ENCODE measurements around the gene IMPA2.
"Not testable (repeated sequence)": the region's sequence is repeated elsewhere in the genome, so short reads cannot be mapped to it uniquely, and the experiment has no call there.

IMPA2 gene

DNA sequence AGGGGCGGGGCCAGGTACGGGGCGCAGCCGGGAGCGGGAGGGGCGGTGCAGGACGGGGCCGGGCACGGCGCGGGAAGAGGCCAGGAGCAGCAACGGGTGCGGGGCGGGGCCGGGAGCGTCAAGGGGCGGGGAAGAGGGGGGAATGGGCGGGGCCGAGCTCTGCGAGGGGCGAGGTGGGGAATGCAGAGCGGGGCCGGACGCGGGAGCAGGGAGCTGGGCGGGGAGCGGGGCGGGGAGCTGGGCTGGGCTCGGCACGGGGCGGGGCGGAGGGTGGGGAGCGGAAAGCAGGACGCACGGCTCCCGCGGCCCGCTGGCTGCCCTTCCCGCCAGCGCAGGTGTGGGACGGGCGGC is at the start of gene IMPA2:
Gene IMPA2 (plus strand): TSS at position 316 of the 351 bp plus-strand sequence. CDS start 163 bp downstream, outside the sequence.
- DNase-seq (ENCODE audit: low read depth in 3 of 3), result no peak

DNA sequence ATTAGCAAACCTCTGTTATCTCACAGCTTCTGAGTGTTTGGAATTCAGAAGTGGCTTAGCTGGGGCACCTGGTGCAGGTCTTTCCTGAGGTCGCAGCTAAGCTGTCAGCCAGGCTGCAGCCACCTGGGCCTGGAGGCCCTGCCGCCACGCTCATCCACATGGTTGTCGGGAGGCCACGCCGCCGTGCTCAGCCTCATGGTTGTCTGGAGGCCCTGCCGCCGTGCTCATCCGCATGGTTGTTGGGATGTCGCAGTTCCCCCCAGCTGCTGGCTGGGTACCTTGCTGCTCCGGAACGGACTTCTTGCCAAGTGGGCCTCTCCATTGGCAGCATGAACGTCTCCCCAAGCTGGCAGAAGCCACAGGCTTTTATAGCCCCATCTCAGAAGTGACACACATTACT is 48.9 kb upstream of the IMPA2 start:
- DNase-seq (ENCODE audit: low read depth in 3 of 3), result no peak

DNA sequence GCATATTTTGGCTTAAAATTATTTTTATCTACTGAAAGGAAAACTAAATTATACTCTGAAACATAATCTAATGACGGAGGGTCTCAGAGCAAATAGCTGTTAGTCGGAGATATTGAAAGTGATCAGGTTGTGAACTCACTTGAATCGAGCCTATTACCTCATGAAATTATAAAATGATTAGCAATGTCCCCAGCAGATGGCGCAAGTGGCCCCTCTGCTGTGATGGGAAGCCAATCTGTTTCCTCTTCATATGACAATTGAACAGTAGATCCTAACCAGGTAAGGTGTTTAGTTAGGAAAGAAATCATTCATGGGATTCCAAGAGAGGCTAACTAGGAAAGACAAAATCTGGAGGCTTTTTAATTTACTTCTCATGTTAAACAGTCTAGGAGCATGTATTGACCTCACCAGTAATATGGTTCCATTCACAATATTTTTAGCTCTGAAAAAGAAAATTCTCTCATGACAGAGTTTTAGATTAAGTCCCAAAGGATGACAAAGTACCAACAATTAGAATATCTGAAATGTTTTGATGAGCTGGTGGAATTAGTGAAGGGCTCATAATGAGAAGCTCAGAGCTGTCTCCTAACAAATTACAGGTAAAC is 43.3 kb upstream of the IMPA2 start:
- peak; percentile 51 to 68 (median 67) for DNase-seq (ENCODE audit: low read depth in 3 of 3)

DNA sequence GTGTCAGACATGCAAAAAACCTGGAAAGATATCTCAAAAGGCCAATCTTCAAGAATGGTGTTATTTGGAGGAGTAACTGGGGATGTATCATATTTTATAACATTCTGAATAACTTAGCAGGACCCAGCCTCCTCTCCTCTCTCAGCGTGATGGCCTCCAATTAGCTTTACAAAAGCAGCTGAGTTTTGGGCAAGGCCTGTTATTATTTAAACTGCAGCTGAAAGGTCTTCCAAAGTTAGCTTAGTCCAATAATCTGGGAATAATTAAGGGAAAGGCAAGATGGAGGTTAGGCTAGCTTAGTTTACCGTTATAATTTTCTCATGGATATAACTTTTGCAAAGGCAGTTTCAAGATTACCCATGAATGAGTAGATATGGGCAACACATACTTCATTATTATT is 40.4 kb upstream of the IMPA2 start:
- no peak for DNase-seq (ENCODE audit: low read depth in 3 of 3)

DNA sequence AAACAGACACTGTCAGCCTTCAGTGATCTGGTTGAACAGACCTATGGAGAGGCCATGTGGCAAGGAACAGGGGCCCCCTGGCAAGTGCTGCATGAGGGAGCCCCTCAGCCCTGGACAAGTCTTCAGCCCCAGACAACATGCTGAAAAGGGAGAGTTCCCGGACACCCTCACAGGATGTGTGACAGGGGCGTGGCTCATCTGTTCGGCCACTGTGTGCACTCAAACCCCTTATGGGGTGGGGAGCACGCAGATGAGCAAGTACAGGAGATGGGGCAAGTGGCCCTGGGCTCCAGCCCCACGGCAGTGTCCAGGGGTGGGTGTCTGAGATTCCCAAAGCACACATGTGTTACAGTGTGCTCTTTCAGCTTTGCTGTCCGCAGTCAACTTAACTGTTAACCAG is 37.8 kb upstream of the IMPA2 start:
- DNase-seq (ENCODE audit: low read depth in 3 of 3), result no peak

DNA sequence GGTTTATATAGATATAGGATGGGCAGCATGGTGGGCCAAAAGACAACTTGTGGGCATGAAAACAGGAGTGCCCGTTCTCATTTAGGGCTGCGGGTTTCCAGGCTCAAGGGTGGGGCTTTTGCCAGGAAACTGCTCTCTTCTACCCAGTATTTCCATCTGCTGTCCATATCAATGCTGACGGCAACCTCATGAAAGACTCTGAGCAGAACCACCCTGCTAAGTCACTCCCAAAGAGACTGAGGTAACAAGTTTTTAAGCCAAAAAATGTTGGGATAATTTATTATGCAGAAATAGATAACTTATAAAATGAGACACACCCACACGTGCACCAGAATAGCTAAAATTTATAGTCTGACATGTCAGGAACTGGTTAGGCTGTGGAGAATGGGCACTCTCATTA is 37.1 kb upstream of the IMPA2 start:
- no peak for DNase-seq (ENCODE audit: low read depth in 3 of 3)

DNA sequence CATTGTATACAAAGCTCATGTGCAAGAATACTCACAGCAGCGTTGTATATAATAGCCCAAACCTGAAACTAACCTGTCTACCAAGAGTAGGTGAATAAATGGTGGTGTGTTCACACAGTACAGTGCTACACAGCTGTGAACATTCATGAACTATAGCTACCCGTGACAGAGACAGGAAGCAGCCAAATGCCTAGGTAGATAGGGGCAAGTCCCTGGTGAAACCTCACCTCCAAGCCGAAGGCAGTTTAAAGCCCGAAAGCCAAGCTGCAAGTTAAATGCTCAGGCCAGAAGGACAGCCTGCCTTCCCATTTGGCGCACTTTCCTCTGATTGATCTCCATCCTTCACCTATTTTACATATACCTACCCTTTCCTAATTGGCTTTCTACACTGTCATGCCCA is 36.5 kb upstream of the IMPA2 start:
- DNase-seq (ENCODE audit: low read depth in 3 of 3), result no peak

DNA sequence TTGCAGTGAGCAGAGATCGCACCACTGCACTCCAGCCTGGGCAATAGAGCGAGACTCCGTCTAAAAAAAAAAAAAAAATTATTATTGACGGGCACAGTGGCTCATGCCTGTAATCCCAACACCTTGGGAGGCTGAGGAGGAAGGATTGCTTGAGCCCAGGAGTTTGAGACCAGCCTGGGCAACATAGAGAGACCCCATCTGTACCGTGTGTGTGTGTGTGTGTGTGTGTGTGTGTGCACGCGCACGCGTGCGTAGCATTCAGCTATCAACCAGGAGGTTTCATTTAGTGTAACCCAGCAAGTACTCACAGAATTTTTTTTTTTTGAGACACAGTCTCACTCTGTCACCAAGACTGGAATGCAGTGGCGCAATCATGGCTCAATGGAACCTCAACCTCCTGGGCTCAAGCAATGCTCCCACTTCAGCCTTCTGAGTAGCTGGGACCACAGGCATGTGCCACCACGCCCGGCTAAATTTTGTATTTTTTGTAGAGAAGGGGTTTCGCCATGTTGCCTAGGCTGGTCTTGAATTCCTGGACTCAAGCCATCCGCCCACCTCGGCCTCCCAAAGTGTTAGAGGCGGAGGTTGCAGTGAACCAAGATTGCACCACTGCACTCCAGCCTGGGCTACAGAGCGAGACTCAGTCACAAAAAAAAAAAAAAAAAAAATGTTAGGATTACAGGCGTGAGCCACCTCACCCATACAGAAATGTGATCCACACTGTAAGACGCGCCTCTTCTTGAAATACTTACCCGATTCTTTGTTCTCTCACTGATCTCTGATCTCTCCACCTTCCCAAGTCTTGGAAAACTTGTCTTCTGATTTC is 35.3 kb upstream of the IMPA2 start:
- DNase-seq (ENCODE audit: low read depth in 3 of 3), result not testable (repeated sequence)

DNA sequence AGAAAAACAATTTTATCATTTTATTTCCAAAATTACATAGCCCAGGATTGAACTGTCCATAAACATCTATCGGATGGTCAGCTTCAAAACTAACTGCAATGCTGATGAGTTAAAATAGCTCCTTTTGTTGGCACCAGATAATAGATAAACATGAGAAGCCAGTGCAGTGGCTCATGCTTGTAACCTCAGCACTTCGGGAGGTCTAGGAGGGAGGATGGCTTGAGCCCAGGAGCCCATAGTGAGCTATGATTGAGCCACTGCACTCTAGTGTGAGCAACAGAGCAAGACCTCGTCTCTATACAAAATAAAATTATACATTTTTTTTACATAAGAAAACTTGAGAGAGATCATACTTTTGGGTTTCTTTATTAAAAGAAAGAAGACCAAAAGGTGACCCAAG is 34.6 kb upstream of the IMPA2 start:
- no peak for DNase-seq (ENCODE audit: low read depth in 3 of 3)

DNA sequence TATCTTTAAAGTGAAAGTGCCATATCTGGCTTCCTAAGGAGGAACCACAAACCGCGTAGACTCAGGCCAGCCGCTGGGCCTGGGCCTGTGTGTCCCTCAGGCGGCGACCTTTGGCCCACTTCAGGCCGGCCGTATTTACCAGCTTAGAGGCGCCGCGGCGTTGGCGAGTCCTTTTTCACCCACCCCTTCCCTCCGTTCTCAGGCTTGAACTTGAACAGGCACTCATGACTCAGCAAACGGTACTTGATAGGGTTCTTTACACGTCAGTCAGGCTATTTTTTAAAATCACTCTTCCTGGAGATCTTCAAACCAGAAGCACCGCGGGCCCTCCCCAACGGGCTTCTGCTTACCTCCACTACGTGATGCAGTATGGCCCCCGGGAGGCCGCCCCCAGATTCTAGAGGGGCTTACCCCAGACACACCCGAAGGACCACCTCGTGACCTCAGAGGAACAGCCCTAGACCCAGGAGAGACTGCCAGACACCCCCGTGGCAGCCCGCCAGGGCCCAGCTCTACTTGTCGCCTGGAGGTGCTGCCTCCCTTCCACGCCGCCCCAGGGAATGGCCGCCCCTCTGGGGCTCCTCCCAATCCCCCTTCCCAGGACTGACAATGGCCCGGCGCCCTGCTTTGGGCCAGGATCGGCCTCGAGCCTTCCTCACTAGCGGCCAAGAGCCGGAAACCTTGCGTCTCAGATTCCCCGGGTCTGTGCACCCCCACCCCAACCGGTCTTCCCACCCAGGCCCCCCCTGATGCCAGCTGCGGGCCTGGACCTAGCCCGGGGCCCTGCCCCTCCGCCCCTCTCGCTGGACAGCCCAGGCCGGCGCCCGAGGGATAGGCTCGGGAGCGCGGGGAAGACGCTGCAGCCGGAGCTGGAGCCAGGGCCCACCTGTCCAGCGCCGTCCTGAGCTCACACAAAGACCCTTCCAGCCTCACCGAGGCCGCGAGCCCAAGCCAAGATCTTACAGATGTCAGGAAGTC is 33.8 kb upstream of the IMPA2 start:
- peak; percentile 31 to 61 (median 42) for DNase-seq (ENCODE audit: low read depth in 3 of 3)

DNA sequence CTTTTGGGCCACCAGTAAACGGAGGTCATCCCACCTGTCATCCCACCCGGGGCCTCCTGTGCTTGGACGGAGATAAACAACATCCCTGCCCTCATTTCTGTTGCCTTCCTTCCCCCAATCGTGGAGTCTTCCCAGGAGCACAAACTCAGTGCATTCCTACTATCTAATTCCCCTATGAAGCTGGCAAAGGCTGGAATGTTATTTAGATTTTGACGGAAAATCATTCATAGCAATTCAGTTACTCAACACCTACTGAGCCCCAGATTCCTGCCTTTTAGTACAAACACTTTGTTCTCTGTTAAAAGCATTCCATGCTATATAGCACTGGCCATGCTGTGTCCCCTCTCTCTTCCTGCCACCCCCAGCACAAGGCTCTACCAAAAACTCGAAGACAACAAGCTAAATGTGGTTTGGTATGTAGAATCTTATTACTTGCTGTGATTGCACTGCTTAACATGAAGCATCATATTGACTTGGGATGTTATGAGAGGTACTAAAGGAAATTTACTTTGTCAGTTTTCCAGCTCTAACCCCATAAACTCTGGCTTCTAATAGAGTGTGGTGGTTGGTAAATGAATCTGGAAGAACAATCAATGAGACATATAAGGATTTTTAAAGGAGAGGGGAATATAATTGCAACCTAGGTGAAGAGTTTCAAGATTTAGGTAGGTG is 32.3 kb upstream of the IMPA2 start:
- no peak for DNase-seq (ENCODE audit: low read depth in 3 of 3)

DNA sequence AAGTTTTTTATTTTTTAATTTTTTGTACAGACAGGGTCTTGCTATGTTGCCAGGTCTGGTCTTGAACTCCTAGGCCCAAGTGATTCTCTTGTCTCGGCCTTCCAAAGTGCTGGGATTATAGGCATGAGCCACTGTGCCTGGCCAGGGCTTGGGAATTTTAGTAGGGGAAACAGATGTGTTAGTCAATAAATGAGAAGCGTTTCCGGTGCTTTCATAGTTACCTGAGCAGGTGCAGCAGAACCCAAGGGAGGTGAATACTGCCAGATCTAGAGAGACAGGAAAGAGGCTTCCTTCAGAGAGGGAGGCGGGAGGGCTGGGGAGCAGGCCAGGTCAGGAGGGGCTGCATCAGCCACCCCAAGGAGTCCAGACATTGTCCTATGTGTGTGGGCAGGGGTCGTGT is 30.5 kb upstream of the IMPA2 start:
- no peak for DNase-seq (ENCODE audit: low read depth in 3 of 3)

DNA sequence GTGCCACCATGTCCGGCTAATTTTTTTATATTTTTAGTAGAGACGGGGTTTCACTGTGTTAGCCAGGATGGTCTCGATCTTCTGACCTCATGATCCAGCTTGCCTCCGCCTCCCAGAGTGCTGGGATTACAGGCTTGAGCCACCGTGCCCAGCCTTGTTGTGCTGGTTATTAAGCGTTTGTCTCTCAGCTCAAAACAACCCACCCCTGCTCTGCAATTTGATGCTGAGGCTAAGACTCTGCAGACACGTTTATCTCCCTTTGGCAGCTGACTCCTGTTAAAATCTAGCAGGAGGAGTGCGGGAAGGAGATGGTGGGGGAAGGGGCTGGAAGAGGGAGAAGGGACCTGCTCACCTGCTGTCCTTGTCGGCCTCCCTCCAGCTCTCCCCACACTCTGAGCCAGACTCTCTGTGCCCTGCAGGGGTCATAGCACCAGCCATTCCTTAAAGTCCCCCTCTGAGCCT is 29.9 kb upstream of the IMPA2 start:
- DNase-seq (ENCODE audit: low read depth in 3 of 3), result no peak

DNA sequence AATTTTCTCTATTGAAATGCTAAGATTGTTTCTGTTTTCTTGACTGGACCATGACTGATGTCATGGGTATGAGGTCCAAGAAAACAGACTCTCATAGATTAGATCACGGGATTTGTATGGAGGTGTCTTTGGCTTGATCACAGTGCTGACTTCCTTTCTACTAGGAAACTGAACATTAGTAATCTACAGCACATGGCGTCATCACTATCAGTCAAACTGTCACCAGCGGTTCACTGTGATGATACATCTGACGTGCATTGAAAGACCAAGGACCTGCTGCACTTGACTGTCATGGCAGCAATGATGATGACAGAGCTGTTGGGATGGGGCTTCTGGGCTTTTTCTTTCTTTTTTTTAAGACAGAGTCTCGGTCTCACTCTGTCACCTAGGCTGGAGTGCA is 28.2 kb upstream of the IMPA2 start:
- no peak for DNase-seq (ENCODE audit: low read depth in 3 of 3)

DNA sequence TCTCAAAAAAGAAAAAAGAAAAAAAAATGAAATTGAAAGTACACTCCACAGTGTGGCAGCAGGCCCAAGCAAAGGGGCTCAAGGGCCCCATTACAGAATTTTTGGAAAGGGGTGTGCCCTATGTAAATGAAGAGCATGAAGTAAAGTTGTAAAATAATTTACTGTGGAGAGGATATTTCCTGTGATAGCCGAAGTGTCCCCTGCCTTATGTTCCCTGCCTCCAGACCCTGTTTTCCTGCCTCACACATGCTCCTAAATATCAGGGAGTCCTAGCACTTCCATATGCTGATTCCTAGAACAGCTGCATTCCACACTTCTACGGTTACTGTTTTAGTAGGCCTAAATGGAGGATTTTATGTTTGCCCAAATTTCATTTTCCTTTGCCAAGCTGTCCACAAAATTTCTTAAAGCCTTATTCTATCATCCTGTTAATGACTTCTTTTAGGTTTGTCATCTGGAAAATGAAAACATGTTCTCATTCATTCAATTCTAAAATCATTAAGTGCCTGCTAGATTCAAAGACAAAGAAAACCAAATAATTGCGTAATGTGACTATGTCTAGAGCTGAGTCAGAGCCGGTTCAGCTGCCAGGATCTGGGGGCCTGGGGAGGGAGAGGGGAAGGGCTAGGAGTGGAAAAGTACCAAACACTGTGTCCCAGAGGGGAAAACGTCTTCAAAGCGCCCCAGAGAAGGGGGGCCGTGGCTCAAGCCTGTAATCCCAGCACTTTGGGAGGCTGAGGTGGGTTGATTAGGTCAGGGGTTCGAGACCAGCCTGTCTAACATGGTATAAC is 25.9 kb upstream of the IMPA2 start:
- DNase-seq (ENCODE audit: low read depth in 3 of 3), result no peak

DNA sequence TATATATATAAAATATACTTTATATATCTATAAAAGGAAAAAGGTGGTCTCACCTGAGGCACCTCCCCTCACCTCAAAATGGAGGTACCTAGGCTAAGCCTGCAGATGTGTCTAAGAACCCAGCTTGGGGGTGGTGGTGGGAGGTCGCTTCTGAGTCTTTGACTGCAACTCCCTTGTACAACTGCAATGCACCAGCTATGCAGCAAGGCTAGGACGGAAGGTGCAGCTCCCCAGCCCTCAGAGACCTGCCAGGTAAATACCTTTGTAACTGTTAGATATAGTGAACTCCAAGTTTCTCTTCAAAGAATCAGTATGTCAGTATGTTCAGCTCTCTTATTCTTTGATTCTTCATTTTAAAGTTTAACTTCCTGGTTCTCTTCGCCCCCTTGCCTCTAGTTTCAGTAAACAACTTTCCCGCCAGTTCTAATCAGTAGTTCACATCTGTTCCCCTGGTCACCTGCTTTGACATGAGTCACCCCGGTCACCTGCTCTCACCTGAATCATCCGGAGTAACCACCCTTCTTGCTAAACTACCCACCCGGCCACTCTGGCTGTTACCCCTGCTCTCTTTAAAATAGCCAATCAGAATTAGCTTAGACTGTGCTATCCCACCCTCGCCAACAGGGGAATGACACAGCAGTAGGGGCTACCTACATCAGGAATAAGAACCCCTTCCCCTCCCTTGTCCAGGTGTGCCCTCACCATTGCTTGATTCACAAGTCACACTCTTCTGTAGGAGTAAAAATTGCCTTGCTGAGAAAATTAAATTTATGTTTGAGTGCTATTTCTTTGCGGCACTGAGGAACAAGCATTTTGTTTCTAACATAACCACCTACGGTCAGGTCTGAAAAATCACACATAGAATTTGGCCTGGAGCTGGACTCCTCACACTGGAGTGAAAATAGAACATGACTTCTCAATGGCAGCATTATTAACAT is 24.7 kb upstream of the IMPA2 start:
- DNase-seq (ENCODE audit: low read depth in 3 of 3), result no peak

DNA sequence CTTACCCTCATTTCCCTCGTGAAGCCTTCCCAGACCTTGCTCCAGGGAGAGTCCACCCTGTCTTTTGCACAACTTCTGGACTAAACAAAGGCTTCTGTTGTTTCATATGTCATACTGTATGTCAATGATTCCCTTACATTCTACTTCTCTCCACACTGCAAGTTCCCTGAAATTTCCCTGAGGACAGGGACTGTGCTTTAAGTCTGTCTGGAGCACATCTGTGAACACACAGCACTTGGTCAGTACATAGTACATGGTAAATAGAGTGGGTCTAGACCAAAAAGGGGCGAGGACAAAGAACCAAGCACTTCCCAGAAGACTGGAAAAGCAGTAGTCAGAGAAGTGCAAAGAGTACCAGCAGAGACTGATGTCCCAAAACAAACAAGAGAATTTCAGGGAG is 23.7 kb upstream of the IMPA2 start:
- no peak for DNase-seq (ENCODE audit: low read depth in 3 of 3)

DNA sequence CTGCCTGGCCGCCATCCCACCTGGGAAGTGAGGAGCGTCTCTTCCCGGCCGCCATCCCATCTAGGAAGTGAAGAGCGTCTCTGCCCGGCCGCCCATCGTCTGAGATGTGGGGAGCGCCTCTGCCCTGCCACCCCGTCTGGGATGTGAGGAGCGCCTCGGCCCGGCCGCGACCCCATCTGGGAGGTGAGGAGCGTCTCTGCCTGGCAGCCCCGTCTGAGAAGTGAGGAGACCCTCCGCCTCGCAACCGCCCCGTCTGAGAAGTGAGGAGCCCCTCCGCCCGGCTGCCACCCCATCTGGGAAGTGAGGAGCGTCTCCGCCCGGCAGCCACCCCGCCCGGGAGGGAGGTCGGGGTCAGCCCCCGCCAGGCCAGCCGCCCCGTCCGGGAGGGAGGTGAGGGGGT is 21.7 kb upstream of the IMPA2 start:
- not testable (repeated sequence) for DNase-seq (ENCODE audit: low read depth in 3 of 3)

DNA sequence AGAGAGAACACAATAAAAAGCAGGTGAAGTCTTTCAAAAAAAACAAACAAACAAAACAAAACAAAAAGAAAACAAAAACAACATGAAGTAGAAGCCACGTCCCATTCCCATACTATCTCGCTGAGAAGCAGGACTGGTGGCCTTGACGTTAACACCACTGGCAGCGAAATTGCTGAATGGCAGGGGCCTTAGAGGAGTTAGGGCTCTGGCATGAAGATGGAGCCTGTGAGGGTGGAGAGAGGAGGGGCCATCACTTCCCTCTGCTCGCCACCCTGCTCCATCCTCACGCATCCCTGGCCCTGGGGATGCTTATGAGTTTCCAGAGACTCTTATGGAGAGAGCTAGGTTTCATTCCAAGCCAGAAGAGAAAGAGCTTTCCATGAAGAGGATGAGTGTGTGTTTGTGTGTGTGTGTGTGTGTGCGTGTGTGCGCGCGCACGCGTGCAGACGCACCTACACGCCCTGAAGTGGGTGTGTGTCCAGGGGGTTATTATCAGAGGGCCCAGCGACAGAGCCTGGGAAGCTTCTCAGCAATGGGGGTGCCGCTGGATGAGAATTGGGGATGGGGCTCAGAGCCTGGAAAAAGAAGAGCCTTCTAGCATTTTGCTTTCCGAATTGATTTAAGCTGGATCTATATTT is 20.4 kb upstream of the IMPA2 start:
- no peak for DNase-seq (ENCODE audit: low read depth in 3 of 3)

Measured in stimulated activated CD4-positive, alpha-beta T cell treated with anti-CD3 and anti-CD28 coated beads, TNF-alpha, amount 100 ng/mL, for 24 hours (primary cell).